Measurements from ENCODE around the gene KRTAP10-2. TPM values are rescaled to one million over a fixed set of nuclear protein-coding genes. Genes with fewer than 3 reads are reported as not detected.
"Not testable (repeated sequence)": the region's sequence is repeated elsewhere in the genome, so short reads cannot be mapped to it uniquely, and the experiment has no call there.

Gene KRTAP10-2
- total RNA-seq, 6 experiments from 2014 or later, result not detected

DNA sequence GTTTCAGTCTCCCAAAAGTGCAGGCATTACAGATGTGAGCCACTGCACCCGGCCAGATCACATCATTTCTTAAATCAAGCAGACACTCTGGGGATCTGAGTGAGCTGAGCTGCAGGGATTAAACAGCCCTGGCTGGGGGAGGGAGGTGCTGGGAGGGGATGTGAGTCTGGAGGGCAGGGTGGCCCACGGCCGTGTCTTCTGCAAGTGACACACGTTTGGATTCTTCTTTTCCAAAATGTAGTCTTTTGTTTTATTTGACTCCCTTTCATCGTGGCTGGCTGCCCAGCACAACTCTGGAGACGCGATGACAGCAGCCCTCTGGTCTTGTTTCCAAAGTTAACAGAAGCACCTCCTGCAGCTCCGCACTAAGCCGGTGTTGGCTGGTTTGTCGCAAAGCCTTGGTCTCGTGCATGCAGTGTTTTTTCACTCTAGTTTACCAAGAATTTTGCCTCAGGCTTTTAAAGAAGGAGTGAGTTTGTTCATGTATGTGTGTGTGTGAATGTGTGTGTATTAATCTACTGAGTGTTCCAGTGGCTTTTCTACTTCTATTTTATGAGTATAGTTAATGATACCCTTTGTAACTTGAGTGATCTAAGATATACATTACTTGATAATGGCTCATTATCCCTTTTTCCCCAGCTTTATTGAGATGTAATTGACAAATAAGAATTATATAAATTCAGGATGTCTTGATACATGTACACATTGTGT, 31.9 kb upstream of the KRTAP10-2 start:
- peaks cover 5% of the 10 kb centered on the region for H3K27me3 Mint-ChIP-seq (ENCODE audit: insufficient read depth)
- TF ChIP-seq, protein P1, sequence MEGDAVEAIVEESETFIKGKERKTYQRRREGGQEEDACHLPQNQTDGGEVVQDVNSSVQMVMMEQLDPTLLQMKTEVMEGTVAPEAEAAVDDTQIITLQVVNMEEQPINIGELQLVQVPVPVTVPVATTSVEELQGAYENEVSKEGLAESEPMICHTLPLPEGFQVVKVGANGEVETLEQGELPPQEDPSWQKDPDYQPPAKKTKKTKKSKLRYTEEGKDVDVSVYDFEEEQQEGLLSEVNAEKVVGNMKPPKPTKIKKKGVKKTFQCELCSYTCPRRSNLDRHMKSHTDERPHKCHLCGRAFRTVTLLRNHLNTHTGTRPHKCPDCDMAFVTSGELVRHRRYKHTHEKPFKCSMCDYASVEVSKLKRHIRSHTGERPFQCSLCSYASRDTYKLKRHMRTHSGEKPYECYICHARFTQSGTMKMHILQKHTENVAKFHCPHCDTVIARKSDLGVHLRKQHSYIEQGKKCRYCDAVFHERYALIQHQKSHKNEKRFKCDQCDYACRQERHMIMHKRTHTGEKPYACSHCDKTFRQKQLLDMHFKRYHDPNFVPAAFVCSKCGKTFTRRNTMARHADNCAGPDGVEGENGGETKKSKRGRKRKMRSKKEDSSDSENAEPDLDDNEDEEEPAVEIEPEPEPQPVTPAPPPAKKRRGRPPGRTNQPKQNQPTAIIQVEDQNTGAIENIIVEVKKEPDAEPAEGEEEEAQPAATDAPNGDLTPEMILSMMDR (IDR thresholded peaks at IDR 0.05), result no peak
- no peak overlapping the region for H3K4me3 Mint-ChIP-seq
- H3K4me1 Mint-ChIP-seq (ENCODE audit: low read depth), result no peaks in the 10 kb centered on the region
- H3K27ac Mint-ChIP-seq, result no peak overlapping the region
- DNase-seq, result peak; percentile 9
- no peaks in the 10 kb centered on the region; the same call in none of the 2 replicates for H3K36me3 Mint-ChIP-seq (ENCODE audit: low read depth)
- peaks cover 49% of the 10 kb centered on the region for H3K9me3 Mint-ChIP-seq

DNA sequence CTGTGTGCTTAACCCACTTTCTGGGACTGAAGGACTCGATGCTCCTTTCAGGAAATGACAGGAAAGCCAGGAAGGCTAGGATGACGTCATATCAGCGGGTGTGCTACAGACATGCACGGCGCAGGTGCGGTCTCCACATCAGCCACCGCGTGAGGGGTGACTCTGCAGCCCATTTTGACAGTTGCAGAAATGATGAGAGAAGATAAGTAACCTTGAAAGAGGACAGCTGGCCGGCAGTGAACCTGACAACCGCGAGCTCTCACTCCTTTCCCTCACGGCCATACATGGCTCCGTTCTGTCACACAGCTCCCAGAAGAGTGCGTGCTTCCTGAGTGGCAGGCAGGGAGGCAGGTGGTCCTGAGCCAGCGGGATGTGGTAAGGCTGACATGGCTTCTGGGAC, 30.8 kb upstream of the KRTAP10-2 start:
- no peaks in the 10 kb centered on the region for H3K4me1 Mint-ChIP-seq (ENCODE audit: low read depth)
- H3K36me3 Mint-ChIP-seq (ENCODE audit: low read depth), result no peaks in the 10 kb centered on the region; the same call in none of the 2 replicates
- TF ChIP-seq, protein P1 (IDR thresholded peaks at IDR 0.05), result no peak
- peaks cover 59% of the 10 kb centered on the region for H3K9me3 Mint-ChIP-seq
- no peak for DNase-seq
- no peak overlapping the region for H3K4me3 Mint-ChIP-seq
- H3K27me3 Mint-ChIP-seq (ENCODE audit: insufficient read depth), result peaks cover 5% of the 10 kb centered on the region
- no peak overlapping the region for H3K27ac Mint-ChIP-seq

DNA sequence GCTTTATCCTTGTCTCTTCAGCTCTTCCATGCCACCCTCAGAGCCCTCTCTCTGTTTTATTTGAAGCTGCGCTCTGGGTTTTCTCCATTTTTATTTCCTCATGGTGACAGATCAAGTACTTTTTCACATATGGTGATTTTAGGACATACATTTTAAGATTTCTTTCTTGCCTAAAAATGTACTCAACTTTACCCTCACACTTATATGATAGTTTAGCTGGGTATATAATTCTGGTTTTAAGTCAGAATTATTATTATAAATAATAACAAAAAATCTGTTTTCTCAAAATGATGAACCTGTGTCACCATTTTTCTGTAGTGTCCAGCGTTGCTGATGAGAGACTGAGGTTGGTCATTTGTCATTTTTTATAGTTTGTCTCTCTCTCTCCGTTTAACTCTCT, 29.9 kb upstream of the KRTAP10-2 start:
- Mint-ChIP-seq H3K27ac (no peak overlapping the region), H3K4me1 (ENCODE audit: low read depth) (no peaks in the 10 kb centered on the region), H3K4me3 (no peak overlapping the region), H3K9me3 (peaks cover 65% of the 10 kb centered on the region), H3K27me3 (ENCODE audit: insufficient read depth) (peaks cover 2% of the 10 kb centered on the region), H3K36me3 (ENCODE audit: low read depth) (no peaks in the 10 kb centered on the region; the same call in 1 of the 2 replicates)
- TF ChIP-seq, protein P1 (IDR thresholded peaks at IDR 0.05), result no peak
- no peak for DNase-seq

DNA sequence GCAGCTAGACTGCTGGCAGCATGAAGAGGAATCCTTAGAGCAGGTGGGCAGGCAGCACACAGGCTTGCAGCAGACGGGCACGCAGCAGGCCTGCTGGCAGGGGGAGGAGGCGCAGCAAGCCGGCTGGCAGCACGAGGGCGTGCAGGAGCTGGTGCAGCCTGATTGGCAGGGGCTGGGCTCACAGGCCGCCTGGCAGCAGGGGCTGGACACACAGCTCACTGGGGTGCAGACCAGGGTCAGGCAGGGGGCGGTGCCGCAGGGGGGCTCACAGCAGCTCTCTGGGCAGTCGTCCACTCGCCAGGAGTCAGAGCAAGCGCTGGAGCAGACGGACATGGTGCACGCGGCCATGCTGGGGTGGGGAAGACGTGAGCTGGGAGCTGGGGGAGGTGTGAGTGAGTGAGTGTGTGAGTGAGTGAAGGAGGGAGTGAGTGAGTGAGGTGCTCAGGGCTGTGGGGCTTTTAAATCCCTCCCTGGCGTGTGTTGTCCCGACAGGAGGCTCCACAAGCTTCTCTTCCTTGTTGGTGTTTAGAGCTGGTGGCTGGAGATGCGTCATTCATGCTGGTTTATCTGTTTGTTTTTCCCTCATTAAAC, 29.0 kb upstream of the KRTAP10-2 start, which contains the start of gene KRTAP10-5:
Gene KRTAP10-5 (minus strand): TSS at position 374 of the 591 bp plus-strand sequence. CDS start 26 bp downstream, at position 348.
- not testable (repeated sequence) for H3K4me1 Mint-ChIP-seq (ENCODE audit: low read depth); H3K4me3 Mint-ChIP-seq; DNase-seq; H3K27ac Mint-ChIP-seq; H3K36me3 Mint-ChIP-seq (ENCODE audit: low read depth); H3K27me3 Mint-ChIP-seq (ENCODE audit: insufficient read depth)
- peaks cover 65% of the 10 kb centered on the region for H3K9me3 Mint-ChIP-seq

DNA sequence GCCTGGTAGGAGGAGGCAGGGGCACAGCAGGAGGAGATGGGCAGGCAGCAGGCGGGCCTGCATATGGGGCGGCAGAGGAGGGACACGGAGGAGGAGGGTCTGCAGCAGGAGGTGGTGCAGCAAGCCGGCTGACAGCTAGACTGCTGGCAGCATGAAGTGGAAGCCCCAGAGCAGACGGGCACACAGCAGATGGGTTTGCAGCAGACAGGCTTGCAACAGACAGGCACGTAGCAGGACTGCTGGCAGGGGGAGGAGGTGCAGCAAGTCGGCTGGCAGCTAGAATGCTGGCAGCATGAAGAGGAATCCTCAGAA, 28.5 kb upstream of the KRTAP10-2 start:
- H3K36me3 Mint-ChIP-seq (ENCODE audit: low read depth), result peaks cover 6% of the 10 kb centered on the region; the same call in 1 of the 2 replicates
- no peaks in the 10 kb centered on the region; the same call in 1 of the 2 replicates for H3K27me3 Mint-ChIP-seq (ENCODE audit: insufficient read depth)
- TF ChIP-seq, protein P1 (IDR thresholded peaks at IDR 0.05), result no peak
- H3K27ac Mint-ChIP-seq, result no peak overlapping the region
- H3K4me3 Mint-ChIP-seq, result no peak overlapping the region
- peaks cover 66% of the 10 kb centered on the region for H3K9me3 Mint-ChIP-seq
- no peak for DNase-seq
- H3K4me1 Mint-ChIP-seq (ENCODE audit: low read depth), result no peaks in the 10 kb centered on the region
